HT1080 (cell line): ENCODE measurements around the gene TMEM129. TPM values are rescaled to one million over a fixed set of nuclear protein-coding genes. Genes with fewer than 3 reads are reported as not detected.

ENCODE experiments used
- DNase-seq: peaks from one replicate; pipeline ENCODE4 v3.0.0-alpha.2; 2015; ENCODE audit warnings: low read depth
- total RNA-seq: library from RNA; depleted of rRNA; stranded (reverse); fragments of >200 nt; shearing (Covaris generic); gene quantifications from 2 replicates; pipeline ENCODE4 v1.2.3, GENCODE V29; 2014

Gene TMEM129
- total RNA-seq, 1 experiment from 2014 or later: 41.7 TPM

- no peak for DNase-seq
Measured at GRCh38 chr4:1745165-1745564, 24.0 kb upstream of the TMEM129 start.

GRCh38 chr4:1744552-1744951, 23.4 kb upstream of the TMEM129 start:
- DNase-seq: no peak

- DNase-seq: no peak
Measured at GRCh38 chr4:1743975-1744374, 22.9 kb upstream of the TMEM129 start.

GRCh38 chr4:1743551-1743950, 22.4 kb upstream of the TMEM129 start:
- no peak for DNase-seq

GRCh38 chr4:1741208-1741607, 20.1 kb upstream of the TMEM129 start:
- DNase-seq: no peak

- no peak for DNase-seq
Measured at GRCh38 chr4:1740021-1740545, 19.0 kb upstream of the TMEM129 start.

- DNase-seq: no peak
Measured at GRCh38 chr4:1739358-1739757, 18.2 kb upstream of the TMEM129 start.

- DNase-seq: no peak
Measured at GRCh38 chr4:1738410-1738809, 17.3 kb upstream of the TMEM129 start.

- no peak for DNase-seq
Measured at GRCh38 chr4:1737666-1738065, 16.5 kb upstream of the TMEM129 start.

GRCh38 chr4:1736812-1737211, 15.7 kb upstream of the TMEM129 start:
- no peak for DNase-seq

- no peak for DNase-seq
Measured at GRCh38 chr4:1735215-1735614, 14.1 kb upstream of the TMEM129 start.

- DNase-seq: no peak
Measured at GRCh38 chr4:1732911-1733310, 11.8 kb upstream of the TMEM129 start.

GRCh38 chr4:1731180-1731579, 10.1 kb upstream of the TMEM129 start:
- peak; percentile 75 for DNase-seq

- no peak for DNase-seq
Measured at GRCh38 chr4:1730532-1731135, 9.5 kb upstream of the TMEM129 start.

GRCh38 chr4:1728061-1728980, 7.2 kb upstream of the TMEM129 start:
- no peak for DNase-seq

- DNase-seq: peak; percentile 98
Measured at GRCh38 chr4:1727117-1728031, 6.3 kb upstream of the TMEM129 start.

- DNase-seq: peak; percentile 82
Measured at GRCh38 chr4:1726146-1726934, 5.2 kb upstream of the TMEM129 start.

- DNase-seq: no peak
Measured at GRCh38 chr4:1725521-1725920, 4.4 kb upstream of the TMEM129 start.

GRCh38 chr4:1723131-1723801, 2.1 kb upstream of the TMEM129 start:
- no peak for DNase-seq

GRCh38 chr4:1722551-1723118, 1.5 kb upstream of the TMEM129 start:
- no peak for DNase-seq
